ENCODE data around the gene SEC23A.
"Not testable (repeated sequence)": the region's sequence is repeated elsewhere in the genome, so short reads cannot be mapped to it uniquely, and the experiment has no call there.

Gene SEC23A

GRCh38 chr14:39107591-39107996 is 4.6 kb upstream of the SEC23A start:
- no peaks in the 10 kb centered on the region for H3K27me3 ChIP-seq
- H3K9me3 ChIP-seq, result no peaks in the 10 kb centered on the region
- no peak for DNase-seq
- no peaks in the 10 kb centered on the region for H3K4me1 ChIP-seq
- TF ChIP-seq CTCF (IDR thresholded peaks at IDR 0.05; ENCODE audit: low read depth, low read length), result peak; percentile 58
- H3K4me3 ChIP-seq (ENCODE audit: low read depth, low read length), result no peak overlapping the region
- H3K36me3 ChIP-seq, result no peaks in the 10 kb centered on the region

GRCh38 chr14:39104078-39104801 is 1.2 kb upstream of the SEC23A start:
- not testable (repeated sequence) for H3K36me3 ChIP-seq, H3K27me3 ChIP-seq, DNase-seq, H3K9me3 ChIP-seq, H3K4me1 ChIP-seq
- H3K4me3 ChIP-seq (ENCODE audit: low read depth, low read length), result peak overlapping the region; percentile 83

- no peaks in the 10 kb centered on the region for H3K9me3 ChIP-seq
- no peaks in the 10 kb centered on the region for H3K27me3 ChIP-seq
- H3K4me1 ChIP-seq, result no peaks in the 10 kb centered on the region
- DNase-seq, result no peak
- peak overlapping the region; percentile 83 for H3K4me3 ChIP-seq (ENCODE audit: low read depth, low read length)
- no peak for TF ChIP-seq CTCF (IDR thresholded peaks at IDR 0.05; ENCODE audit: low read depth, low read length)
- no peaks in the 10 kb centered on the region for H3K36me3 ChIP-seq
These were observed 618 bp downstream of the SEC23A start for GRCh38 chr14:39102265-39102968.

- Histone ChIP-seq H3K36me3 (peaks cover 14% of the 10 kb centered on the region), H3K4me3 (ENCODE audit: low read depth, low read length) (no peak overlapping the region), H3K9me3 (no peaks in the 10 kb centered on the region), H3K4me1 (no peaks in the 10 kb centered on the region), H3K27me3 (no peaks in the 10 kb centered on the region)
- TF ChIP-seq CTCF (IDR thresholded peaks at IDR 0.05; ENCODE audit: low read depth, low read length), result no peak
- DNase-seq, result no peak
These were observed 3.3 kb downstream of the SEC23A start for GRCh38 chr14:39099748-39100147.

- not testable (repeated sequence) for H3K4me3 ChIP-seq (ENCODE audit: low read depth, low read length); DNase-seq; H3K9me3 ChIP-seq; H3K4me1 ChIP-seq; H3K27me3 ChIP-seq
- H3K36me3 ChIP-seq, result peaks cover 17% of the 10 kb centered on the region
These were observed 3.8 kb downstream of the SEC23A start for GRCh38 chr14:39099215-39099614.

- H3K4me3 ChIP-seq (ENCODE audit: low read depth, low read length), result no peak overlapping the region
- DNase-seq, result no peak
These were observed 5.9 kb downstream of the SEC23A start for GRCh38 chr14:39097159-39097558.

More at GRCh38 chr14:39097159-39097558, 5.9 kb downstream of the SEC23A start:
- Histone ChIP-seq H3K27me3 (no peaks in the 10 kb centered on the region), H3K36me3 (peaks cover 31% of the 10 kb centered on the region), H3K4me1 (no peaks in the 10 kb centered on the region), H3K9me3 (no peaks in the 10 kb centered on the region)
- TF ChIP-seq CTCF (IDR thresholded peaks at IDR 0.05; ENCODE audit: low read depth, low read length), result no peak
